ENCODE results near the gene RCC1. TPM values are rescaled to one million over a fixed set of nuclear protein-coding genes. Genes with fewer than 3 reads are reported as not detected.
"Not testable (repeated sequence)": the region's sequence is repeated elsewhere in the genome, so short reads cannot be mapped to it uniquely, and the experiment has no call there.

The RCC1 gene
- total and polyA plus RNA-seq, 3 donors from 2014 or later, result 25.9 to 96.9 (median 43.2) TPM

DNA sequence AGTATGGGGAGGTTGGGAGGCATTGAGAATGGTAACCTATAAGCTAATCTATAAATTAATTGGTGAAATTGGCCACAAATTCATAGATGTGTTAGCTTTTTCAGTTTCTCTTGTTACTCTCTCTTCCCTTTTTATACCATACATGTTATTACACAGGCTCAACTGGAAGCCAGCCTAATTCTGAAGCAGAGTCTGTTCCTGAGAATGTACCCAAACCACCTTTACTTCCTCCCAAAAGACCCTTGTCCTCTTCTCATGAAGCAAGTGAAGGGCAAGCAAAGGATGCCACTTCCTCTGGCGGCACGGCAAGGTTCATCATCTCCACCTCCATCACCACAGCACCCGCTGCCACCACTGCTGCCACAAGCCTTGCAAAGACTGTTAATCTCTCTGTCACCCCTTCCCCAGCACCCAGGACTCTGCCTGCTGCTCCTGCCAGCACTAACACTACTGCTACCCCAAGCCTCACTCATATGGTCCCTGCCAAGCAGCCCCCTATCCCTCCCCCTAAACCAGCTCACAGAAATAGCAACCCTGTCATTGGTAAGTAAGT lies 39.5 kb upstream of the RCC1 start:
- no peak for DNase-seq
- no peak for TF ChIP-seq POLR2A (IDR thresholded peaks at IDR 0.05)
- no peaks in the 10 kb centered on the region for H3K27me3 ChIP-seq
- WGBS, 2 donors, result 88 to 90% methylated on average over 3 of the region's 3 CpGs
- H3K4me3 ChIP-seq, result no peak overlapping the region
- H3K4me1 ChIP-seq, result no peaks in the 10 kb centered on the region
- intact Hi-C loops (cut with DNase I; ENCODE audit: low total_unique reads), result no loop called here
- no peaks in the 10 kb centered on the region for H3K36me3 ChIP-seq (ENCODE audit: low read depth, missing control alignments)
- H3K27ac ChIP-seq, result no peak overlapping the region
- no peaks in the 10 kb centered on the region for H3K9me3 ChIP-seq

- H3K36me3 ChIP-seq (ENCODE audit: low read depth, missing control alignments), result no peaks in the 10 kb centered on the region
- DNase-seq, result no peak
- H3K27me3 ChIP-seq, result no peaks in the 10 kb centered on the region
- H3K4me3 ChIP-seq, result no peak overlapping the region
- H3K4me1 ChIP-seq, result no peaks in the 10 kb centered on the region
- intact Hi-C loops (cut with DNase I; ENCODE audit: low total_unique reads), result no loop called here
- TF ChIP-seq, protein P1, sequence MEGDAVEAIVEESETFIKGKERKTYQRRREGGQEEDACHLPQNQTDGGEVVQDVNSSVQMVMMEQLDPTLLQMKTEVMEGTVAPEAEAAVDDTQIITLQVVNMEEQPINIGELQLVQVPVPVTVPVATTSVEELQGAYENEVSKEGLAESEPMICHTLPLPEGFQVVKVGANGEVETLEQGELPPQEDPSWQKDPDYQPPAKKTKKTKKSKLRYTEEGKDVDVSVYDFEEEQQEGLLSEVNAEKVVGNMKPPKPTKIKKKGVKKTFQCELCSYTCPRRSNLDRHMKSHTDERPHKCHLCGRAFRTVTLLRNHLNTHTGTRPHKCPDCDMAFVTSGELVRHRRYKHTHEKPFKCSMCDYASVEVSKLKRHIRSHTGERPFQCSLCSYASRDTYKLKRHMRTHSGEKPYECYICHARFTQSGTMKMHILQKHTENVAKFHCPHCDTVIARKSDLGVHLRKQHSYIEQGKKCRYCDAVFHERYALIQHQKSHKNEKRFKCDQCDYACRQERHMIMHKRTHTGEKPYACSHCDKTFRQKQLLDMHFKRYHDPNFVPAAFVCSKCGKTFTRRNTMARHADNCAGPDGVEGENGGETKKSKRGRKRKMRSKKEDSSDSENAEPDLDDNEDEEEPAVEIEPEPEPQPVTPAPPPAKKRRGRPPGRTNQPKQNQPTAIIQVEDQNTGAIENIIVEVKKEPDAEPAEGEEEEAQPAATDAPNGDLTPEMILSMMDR (IDR thresholded peaks at IDR 0.05), result no peak
- no peak for TF ChIP-seq POLR2A (IDR thresholded peaks at IDR 0.05)
- no peaks in the 10 kb centered on the region for H3K9me3 ChIP-seq
- WGBS, 2 donors, result 44 to 89% methylated on average over 2 of the region's 2 CpGs
- H3K27ac ChIP-seq, result no peak overlapping the region
These were observed 35.7 kb upstream of the RCC1 start for GRCh38 chr1:28470146-28470545.

DNA sequence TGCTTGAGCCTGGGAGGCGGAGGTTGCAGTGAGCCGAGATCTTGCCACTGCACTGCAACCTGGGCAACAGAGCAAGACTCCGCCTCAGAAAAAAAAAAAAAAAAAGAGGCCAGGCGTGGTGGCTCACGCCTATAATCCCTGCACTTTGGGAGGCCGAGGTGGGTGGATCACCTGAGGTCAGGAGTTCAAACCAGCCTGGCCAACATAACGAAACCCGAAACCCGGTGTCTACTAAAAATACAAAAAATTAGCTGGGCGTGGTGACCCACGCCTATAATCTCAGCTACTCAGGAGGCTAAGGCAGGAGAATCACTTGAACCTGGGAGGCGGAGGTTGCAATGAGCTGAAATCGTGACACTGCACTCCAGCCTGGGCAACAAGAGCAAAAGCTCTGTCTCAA lies 26.3 kb upstream of the RCC1 start:
- H3K4me3 ChIP-seq; H3K27me3 ChIP-seq; H3K27ac ChIP-seq; H3K4me1 ChIP-seq; intact Hi-C loops (cut with DNase I; ENCODE audit: low total_unique reads); DNase-seq; H3K9me3 ChIP-seq; H3K36me3 ChIP-seq (ENCODE audit: low read depth, missing control alignments): not testable (repeated sequence)
- WGBS, 2 donors, result 92 to 95% methylated on average over 13 of the region's 13 CpGs

DNA sequence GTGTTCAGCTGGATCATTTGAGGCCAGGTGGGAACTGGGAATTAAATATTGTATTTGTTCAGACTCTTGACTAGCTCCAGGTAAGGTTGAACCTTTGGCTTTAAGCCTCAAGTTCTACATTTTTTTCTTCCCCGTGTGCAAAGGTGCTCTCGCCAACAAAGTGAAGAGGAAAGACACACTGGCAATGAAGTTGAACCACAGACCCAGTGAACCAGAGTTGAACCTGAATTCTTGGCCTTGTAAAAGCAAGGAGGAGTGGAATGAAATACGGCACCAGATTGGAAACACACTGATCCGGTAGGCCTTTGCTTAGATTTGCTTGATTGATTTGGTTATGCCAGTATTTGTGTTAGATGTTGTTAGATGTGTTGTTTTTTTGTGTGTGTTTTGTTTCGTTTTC lies 25.5 kb upstream of the RCC1 start:
- TF ChIP-seq, protein P1 (IDR thresholded peaks at IDR 0.05), result no peak
- TF ChIP-seq POLR2A (IDR thresholded peaks at IDR 0.05), result no peak
- 85 to 91% methylated on average over 5 of the region's 5 CpGs for WGBS, 2 donors
- Histone ChIP-seq H3K9me3 (no peaks in the 10 kb centered on the region), H3K27ac (no peak overlapping the region), H3K27me3 (no peaks in the 10 kb centered on the region), H3K4me3 (no peak overlapping the region), H3K4me1 (no peaks in the 10 kb centered on the region), H3K36me3 (ENCODE audit: low read depth, missing control alignments) (no peaks in the 10 kb centered on the region)
- DNase-seq, result no peak
- intact Hi-C loops (cut with DNase I; ENCODE audit: low total_unique reads), result no loop called here

DNA sequence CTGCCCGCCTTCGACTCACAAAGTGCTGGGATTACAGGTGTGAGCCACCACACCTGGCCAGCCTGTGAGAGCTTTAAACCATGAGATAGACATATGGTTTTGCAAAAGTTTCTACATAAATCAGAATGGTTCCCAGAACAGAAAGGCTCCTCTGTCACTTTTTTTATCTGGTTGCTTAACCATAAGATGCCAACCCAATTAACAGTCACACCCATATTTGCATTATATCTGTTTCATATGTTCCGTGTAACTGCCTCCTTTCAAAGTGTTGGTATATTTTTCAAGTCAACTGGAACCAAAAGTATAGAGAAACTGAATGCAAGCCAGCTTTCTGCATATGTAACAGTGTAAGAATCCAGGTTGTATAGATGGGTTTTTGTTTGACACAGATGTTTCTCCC lies 23.7 kb upstream of the RCC1 start:
- 63 to 92% methylated on average over 3 of the region's 3 CpGs for WGBS, 2 donors
- no peak overlapping the region for H3K27ac ChIP-seq
- intact Hi-C loops (cut with DNase I; ENCODE audit: low total_unique reads), result no loop called here
- no peaks in the 10 kb centered on the region for H3K4me1 ChIP-seq
- no peak for DNase-seq
- no peaks in the 10 kb centered on the region for H3K36me3 ChIP-seq (ENCODE audit: low read depth, missing control alignments)
- no peaks in the 10 kb centered on the region for H3K27me3 ChIP-seq
- H3K9me3 ChIP-seq, result no peaks in the 10 kb centered on the region
- no peak for TF ChIP-seq POLR2A (IDR thresholded peaks at IDR 0.05)
- TF ChIP-seq, protein P1 (IDR thresholded peaks at IDR 0.05), result no peak
- no peak overlapping the region for H3K4me3 ChIP-seq

DNA sequence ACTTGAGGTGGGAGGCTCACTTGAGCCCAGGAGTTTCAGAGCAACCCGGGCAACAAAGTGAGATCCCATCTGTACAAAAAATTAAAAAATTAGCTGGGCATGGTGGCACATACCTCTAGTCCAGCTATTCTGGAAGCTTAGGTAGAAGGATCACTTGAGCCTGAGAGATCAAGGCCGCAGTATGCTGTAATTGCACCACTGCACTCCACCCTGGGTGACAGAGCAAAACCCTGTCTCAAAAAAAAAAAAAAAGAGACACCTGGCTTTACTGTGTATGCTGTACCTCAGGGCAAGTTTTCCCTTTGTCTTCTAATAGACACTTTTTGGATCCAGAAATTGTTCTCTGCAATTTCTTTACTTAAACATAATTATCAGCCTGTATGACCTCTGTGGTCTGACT lies 23.1 kb upstream of the RCC1 start:
- no peak overlapping the region for H3K4me3 ChIP-seq
- no peak for DNase-seq
- H3K27me3 ChIP-seq, result no peaks in the 10 kb centered on the region
- no peak for TF ChIP-seq POLR2A (IDR thresholded peaks at IDR 0.05)
- TF ChIP-seq, protein P1 (IDR thresholded peaks at IDR 0.05), result no peak
- H3K4me1 ChIP-seq, result no peaks in the 10 kb centered on the region
- H3K27ac ChIP-seq, result no peak overlapping the region
- intact Hi-C loops (cut with DNase I; ENCODE audit: low total_unique reads), result no loop called here
- WGBS, 2 donors, result 92 to 97% methylated on average over 2 of the region's 2 CpGs
- H3K36me3 ChIP-seq (ENCODE audit: low read depth, missing control alignments), result no peaks in the 10 kb centered on the region
- no peaks in the 10 kb centered on the region for H3K9me3 ChIP-seq
